Smooth muscle cell (in vitro differentiated cells): Measurements from ENCODE around the gene TXNRD1. TPM values are rescaled to one million over a fixed set of nuclear protein-coding genes. Genes with fewer than 3 reads are reported as not detected.

ENCODE experiments used
- DNase-seq: peaks from one replicate; lab custom pipeline; 2025; ENCODE audit not compliant: unreplicated experiment; lab: John Stamatoyannopoulos, UW
- H2AFZ ChIP-seq: fragments of 200-600 bp; sonication (generic); 2 replicates; pipeline ENCODE4 v1.6.0; 2016; ENCODE audit warnings: antibody characterized with exemption, low read depth, mild to moderate bottlenecking
- H3F3A ChIP-seq: fragments of 200-600 bp; sonication (generic); 2 replicates; pipeline ENCODE4 v1.6.0; 2017; ENCODE audit warnings: antibody characterized with exemption, low read depth
- H3K27ac ChIP-seq: fragments of 200-600 bp; sonication (generic); 2 replicates; pipeline ENCODE4 v1.5.1; 2016; ENCODE audit warnings: low read depth, mild to moderate bottlenecking
- H3K27me3 ChIP-seq: fragments of 200-600 bp; sonication (generic); 2 replicates; pipeline ENCODE4 v1.6.1; 2016; ENCODE audit warnings: low read depth, mild to moderate bottlenecking
- H3K36me3 ChIP-seq: fragments of 200-600 bp; sonication (generic); 2 replicates; pipeline ENCODE4 v1.5.1; 2016; ENCODE audit warnings: low read depth
- H3K4me1 ChIP-seq: fragments of 200-600 bp; sonication (generic); 2 replicates; pipeline ENCODE4 v1.5.1; 2016; ENCODE audit warnings: low read depth
- H3K4me2 ChIP-seq: fragments of 200-600 bp; sonication (generic); 2 replicates; pipeline ENCODE4 v1.6.0; 2016; ENCODE audit warnings: mild to moderate bottlenecking
- H3K4me3 ChIP-seq: fragments of 200-600 bp; sonication (generic); 2 replicates; pipeline ENCODE4 v1.5.1; 2016; ENCODE audit warnings: mild to moderate bottlenecking
- H3K79me2 ChIP-seq: fragments of 200-600 bp; sonication (generic); 2 replicates; pipeline ENCODE4 v1.6.0; 2016; ENCODE audit warnings: low read depth, mild to moderate bottlenecking
- H3K9ac ChIP-seq: fragments of 200-600 bp; sonication (generic); 2 replicates; pipeline ENCODE4 v1.6.0; 2016; ENCODE audit warnings: low read depth
- H3K9me3 ChIP-seq: fragments of 200-600 bp; sonication (generic); replicated peaks from 2 replicates; pipeline ENCODE4 v1.5.1; 2016; ENCODE audit warnings: low read depth
- H4K20me1 ChIP-seq: fragments of 200-600 bp; sonication (generic); 2 replicates; pipeline ENCODE4 v1.6.0; 2016; ENCODE audit warnings: low read depth
- WGBS: methylation state at CpG from one replicate; pipeline ENCODE4 v1.1.7; 2016; ENCODE audit warnings: low lambda C conversion rate; 5-methylcytosine and 5-hydroxymethylcytosine counted together
- polyA plus RNA-seq: library from polyadenylated mRNA; unstranded; fragments of >200 nt; fragmentation: Nextera tagmentation; extraction: Ambion mirVana; gene quantifications from 2 replicates; pipeline ENCODE4 v1.2.1, GENCODE V29; 2016
- total RNA-seq: library from RNA; depleted of rRNA; stranded (reverse); fragments of >200 nt; gene quantifications from 2 replicates; pipeline ENCODE4 v1.2.3, GENCODE V29; 2014
- TF ChIP-seq, protein P1 (sequence below): fragments of 200-600 bp; sonication (generic); IDR thresholded peaks from 2 replicates; pipeline ENCODE4 v1.5.1; 2017; ENCODE audit warnings: borderline replicate concordance, mild to moderate bottlenecking, antibody characterized with exemption; ENCODE audit not compliant: insufficient read depth, poor library complexity, severe bottlenecking

The TXNRD1 gene
- total and polyA plus RNA-seq, 2 experiments from 2014 or later: 31.1 to 61.7 TPM

DNA sequence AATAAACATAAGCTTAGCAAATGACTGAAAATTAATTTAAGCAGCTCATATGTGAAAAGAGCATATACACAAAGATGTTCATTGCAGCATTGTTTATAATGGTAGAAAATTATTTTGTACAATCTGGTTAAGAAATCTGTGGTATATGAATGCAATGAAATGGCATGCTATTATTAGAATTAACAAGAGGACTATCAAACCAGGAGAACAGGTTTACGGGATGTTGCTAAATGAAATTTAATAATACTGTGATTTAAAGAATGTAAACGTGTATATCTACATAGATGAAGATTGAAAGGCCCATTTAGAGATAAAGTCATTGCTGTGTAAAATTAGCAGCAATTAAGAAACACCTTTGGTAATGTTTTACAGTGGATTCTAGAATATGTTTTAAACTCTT, 158.5 kb downstream of the TXNRD1 start:
- H3K4me3 ChIP-seq: no peak overlapping the region
- WGBS: 94% methylated on average over 2 of the region's 2 CpGs
- H3K9me3 ChIP-seq: no peaks in the 10 kb centered on the region
- no peaks in the 10 kb centered on the region for H3K36me3 ChIP-seq
- DNase-seq: no peak
- no peak overlapping the region for H2AFZ ChIP-seq
- no peak overlapping the region for H3K4me2 ChIP-seq
- H3K27me3 ChIP-seq: no peaks in the 10 kb centered on the region
- no peak overlapping the region for H3K27ac ChIP-seq
- H4K20me1 ChIP-seq: no peaks in the 10 kb centered on the region
- H3F3A ChIP-seq: no peaks in the 10 kb centered on the region
- H3K9ac ChIP-seq: no peak overlapping the region
- TF ChIP-seq, protein P1, sequence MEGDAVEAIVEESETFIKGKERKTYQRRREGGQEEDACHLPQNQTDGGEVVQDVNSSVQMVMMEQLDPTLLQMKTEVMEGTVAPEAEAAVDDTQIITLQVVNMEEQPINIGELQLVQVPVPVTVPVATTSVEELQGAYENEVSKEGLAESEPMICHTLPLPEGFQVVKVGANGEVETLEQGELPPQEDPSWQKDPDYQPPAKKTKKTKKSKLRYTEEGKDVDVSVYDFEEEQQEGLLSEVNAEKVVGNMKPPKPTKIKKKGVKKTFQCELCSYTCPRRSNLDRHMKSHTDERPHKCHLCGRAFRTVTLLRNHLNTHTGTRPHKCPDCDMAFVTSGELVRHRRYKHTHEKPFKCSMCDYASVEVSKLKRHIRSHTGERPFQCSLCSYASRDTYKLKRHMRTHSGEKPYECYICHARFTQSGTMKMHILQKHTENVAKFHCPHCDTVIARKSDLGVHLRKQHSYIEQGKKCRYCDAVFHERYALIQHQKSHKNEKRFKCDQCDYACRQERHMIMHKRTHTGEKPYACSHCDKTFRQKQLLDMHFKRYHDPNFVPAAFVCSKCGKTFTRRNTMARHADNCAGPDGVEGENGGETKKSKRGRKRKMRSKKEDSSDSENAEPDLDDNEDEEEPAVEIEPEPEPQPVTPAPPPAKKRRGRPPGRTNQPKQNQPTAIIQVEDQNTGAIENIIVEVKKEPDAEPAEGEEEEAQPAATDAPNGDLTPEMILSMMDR: no peak
- H3K4me1 ChIP-seq: no peaks in the 10 kb centered on the region
- H3K79me2 ChIP-seq: no peaks in the 10 kb centered on the region

DNA sequence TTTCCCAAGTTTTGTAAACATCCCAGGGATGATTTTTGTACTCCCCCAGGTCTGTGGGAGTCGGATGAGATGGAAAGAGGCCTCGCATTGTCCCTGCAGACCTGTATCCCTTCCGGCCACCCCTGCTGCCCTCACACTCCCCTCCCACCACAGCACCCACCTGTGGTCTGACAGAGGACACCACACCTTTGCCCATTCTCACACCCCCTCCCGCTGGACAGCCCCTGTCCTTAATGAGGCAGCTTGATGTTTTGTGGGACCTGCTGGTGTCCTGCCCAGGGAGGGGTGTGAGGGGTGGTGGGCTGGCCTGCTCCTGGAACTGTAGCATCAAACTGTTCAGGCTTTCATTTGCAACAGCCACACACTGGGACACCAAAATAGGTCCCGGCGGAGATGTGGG, 159.2 kb downstream of the TXNRD1 start:
- 87% methylated on average over 5 of the region's 6 CpGs for WGBS
- no peak overlapping the region for H3K4me2 ChIP-seq

DNA sequence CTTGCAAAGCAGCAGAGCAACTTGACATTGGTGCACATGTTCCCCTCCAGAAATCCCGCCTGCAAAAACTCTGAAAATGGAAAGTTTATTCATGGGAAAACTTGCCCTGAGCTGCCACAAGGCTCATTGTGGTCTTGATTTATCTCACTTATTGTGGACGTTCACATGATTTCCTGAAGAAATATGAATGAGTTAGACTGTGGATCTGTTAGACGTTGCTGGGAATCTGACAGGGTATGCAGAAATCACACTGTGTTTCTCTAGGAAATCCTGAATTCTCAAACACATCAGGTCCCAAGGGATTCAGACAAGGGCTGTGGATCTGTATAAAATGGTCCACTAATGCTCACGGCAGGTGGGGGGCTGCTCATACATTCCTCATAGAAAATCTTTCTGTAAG, 160.2 kb downstream of the TXNRD1 start:
- Histone ChIP-seq H3K9me3 (no peaks in the 10 kb centered on the region), H3K4me1 (no peaks in the 10 kb centered on the region), H4K20me1 (no peaks in the 10 kb centered on the region), H3K36me3 (no peaks in the 10 kb centered on the region), H3K79me2 (no peaks in the 10 kb centered on the region), H2AFZ (no peak overlapping the region), H3K27me3 (no peaks in the 10 kb centered on the region), H3K27ac (no peak overlapping the region), H3K4me2 (no peak overlapping the region), H3F3A (no peaks in the 10 kb centered on the region), H3K9ac (no peak overlapping the region), H3K4me3 (no peak overlapping the region)
- no peak for DNase-seq
- 89% methylated on average over 4 of the region's 4 CpGs for WGBS
- TF ChIP-seq, protein P1: no peak

More for the DNA sequence above, 159.2 kb downstream of the TXNRD1 start:
- Histone ChIP-seq H3K27me3 (no peaks in the 10 kb centered on the region), H3F3A (no peaks in the 10 kb centered on the region), H3K9me3 (no peaks in the 10 kb centered on the region), H2AFZ (no peak overlapping the region), H3K27ac (no peak overlapping the region), H3K36me3 (no peaks in the 10 kb centered on the region), H3K79me2 (no peaks in the 10 kb centered on the region), H4K20me1 (no peaks in the 10 kb centered on the region), H3K9ac (no peak overlapping the region), H3K4me1 (no peaks in the 10 kb centered on the region), H3K4me3 (no peak overlapping the region)
- TF ChIP-seq, protein P1: no peak
- DNase-seq: no peak
